ENCODE measurements around the gene CPB1.

The CPB1 gene

GRCh38 chr3:148863814-148864213 is 36.2 kb downstream of the CPB1 start:
- TF ChIP-seq, protein P1, sequence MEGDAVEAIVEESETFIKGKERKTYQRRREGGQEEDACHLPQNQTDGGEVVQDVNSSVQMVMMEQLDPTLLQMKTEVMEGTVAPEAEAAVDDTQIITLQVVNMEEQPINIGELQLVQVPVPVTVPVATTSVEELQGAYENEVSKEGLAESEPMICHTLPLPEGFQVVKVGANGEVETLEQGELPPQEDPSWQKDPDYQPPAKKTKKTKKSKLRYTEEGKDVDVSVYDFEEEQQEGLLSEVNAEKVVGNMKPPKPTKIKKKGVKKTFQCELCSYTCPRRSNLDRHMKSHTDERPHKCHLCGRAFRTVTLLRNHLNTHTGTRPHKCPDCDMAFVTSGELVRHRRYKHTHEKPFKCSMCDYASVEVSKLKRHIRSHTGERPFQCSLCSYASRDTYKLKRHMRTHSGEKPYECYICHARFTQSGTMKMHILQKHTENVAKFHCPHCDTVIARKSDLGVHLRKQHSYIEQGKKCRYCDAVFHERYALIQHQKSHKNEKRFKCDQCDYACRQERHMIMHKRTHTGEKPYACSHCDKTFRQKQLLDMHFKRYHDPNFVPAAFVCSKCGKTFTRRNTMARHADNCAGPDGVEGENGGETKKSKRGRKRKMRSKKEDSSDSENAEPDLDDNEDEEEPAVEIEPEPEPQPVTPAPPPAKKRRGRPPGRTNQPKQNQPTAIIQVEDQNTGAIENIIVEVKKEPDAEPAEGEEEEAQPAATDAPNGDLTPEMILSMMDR (IDR thresholded peaks at IDR 0.05; ENCODE audit: insufficient read depth, low read depth, low read length, missing control alignments): no peak
- H3K4me3 ChIP-seq (ENCODE audit: low read length): no peak overlapping the region
- DNase-seq (ENCODE audit: low read depth): no peak

- no peak for DNase-seq (ENCODE audit: low read depth)
- no peak within 1 kb of the TSS for H3K4me3 ChIP-seq (ENCODE audit: low read length)
- TF ChIP-seq, protein P1 (IDR thresholded peaks at IDR 0.05; ENCODE audit: insufficient read depth, low read depth, low read length, missing control alignments): no peak
Observed at GRCh38 chr3:148865049-148865448, 37.4 kb downstream of the CPB1 start, which contains the start of gene CPA3. Gene CPA3, plus strand, starts transcription at chr3:148865296. Its CDS starts 12 bp downstream, at chr3:148865308.

DNA sequence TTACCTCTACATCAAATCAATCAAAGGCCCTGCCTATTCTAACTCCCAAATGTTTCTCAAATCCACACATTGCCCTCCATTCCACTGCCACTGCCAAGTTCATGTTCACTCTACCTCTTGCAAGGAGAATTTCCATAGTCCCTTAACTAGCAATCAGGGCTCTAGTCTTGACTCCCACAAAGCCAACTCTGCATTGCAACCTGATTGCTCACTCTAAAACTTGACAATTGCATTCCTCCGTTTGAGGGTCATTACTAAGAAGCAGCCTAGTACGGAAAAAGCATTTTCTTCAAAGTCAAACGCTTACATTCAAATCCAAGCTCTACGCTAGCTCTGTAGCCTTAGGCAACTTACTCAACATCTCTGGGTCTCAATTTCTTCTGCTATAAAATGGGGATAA is 38.6 kb downstream of the CPB1 start:
- no peak overlapping the region for H3K4me3 ChIP-seq (ENCODE audit: low read length)
- TF ChIP-seq, protein P1 (IDR thresholded peaks at IDR 0.05; ENCODE audit: insufficient read depth, low read depth, low read length, missing control alignments): no peak
- DNase-seq (ENCODE audit: low read depth): no peak

DNA sequence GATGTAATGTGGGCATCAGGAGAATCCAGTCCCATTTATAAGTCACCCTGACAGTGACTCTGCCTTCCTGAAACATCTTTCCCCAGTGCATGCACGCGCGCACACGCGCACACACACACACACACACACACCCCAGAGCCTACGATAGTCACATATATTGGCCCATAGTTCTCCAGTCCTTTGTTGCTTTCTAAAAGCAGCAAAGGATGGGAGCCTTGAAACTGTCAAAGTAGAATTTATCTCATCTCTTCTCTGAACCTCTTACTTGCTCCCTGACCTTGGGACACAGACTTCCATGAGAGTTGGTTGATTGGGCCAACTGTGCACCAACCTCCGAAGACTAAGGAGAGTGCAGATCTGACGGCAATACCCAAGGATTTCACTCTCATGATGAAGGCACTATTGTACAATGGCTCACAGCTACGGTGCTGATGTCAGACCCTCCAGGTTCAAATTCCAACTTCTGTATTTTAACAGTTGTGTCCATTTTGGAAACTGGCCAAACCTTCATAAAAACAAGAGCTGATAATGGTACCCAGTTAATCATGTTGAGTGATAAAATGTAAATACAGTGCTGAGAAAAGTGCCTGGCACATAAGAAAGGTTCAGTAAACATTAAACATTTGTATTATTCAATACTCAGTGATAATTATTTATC is 45.8 kb downstream of the CPB1 start:
- DNase-seq (ENCODE audit: low read depth): no peak
- H3K4me3 ChIP-seq (ENCODE audit: low read length): no peak overlapping the region
- TF ChIP-seq, protein P1 (IDR thresholded peaks at IDR 0.05; ENCODE audit: insufficient read depth, low read depth, low read length, missing control alignments): no peak

DNA sequence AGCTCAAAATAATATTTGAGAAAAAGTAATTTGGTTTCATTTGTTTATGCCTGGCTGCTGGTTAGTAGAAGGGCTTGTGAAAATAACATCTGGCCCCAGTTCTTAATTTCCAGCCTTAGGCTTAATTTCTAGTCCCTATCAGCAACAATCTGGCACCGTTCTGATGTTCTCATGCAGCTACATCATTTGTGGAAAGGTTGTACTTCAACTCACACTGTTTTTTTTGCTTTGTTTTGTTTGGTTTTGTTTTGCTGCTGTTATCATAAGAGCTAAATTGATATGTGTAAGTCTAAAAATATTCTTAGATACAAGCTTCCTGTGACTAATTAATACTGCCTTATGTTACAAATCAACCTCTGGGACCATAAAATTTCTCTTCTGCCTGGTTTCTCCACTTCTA is 46.4 kb downstream of the CPB1 start:
- no peak for DNase-seq (ENCODE audit: low read depth)
- TF ChIP-seq, protein P1 (IDR thresholded peaks at IDR 0.05; ENCODE audit: insufficient read depth, low read depth, low read length, missing control alignments): no peak
- no peak overlapping the region for H3K4me3 ChIP-seq (ENCODE audit: low read length)

GRCh38 chr3:148878095-148878494 is 50.5 kb downstream of the CPB1 start:
- no peak for DNase-seq (ENCODE audit: low read depth)
- H3K4me3 ChIP-seq (ENCODE audit: low read length): no peak overlapping the region
- TF ChIP-seq, protein P1 (IDR thresholded peaks at IDR 0.05; ENCODE audit: insufficient read depth, low read depth, low read length, missing control alignments): no peak

DNA sequence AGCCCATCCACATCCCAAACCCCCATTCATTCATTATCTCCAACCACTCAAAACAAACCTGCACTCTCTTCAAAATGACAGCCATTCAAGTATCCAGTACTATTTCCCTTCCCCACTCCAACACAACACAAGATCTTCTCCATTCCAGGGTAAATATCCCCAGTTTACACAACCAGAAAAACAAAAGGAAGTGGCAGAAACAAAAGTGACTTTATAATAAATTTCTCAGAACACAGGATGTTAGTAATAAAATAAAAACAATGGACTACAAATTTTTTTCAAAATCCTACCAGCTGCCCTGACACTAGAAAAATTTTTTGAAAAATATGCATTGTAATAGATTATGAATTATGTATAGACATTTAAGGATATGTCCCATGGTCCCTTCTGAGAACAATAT is 51.6 kb downstream of the CPB1 start:
- TF ChIP-seq, protein P1 (IDR thresholded peaks at IDR 0.05; ENCODE audit: insufficient read depth, low read depth, low read length, missing control alignments): no peak

More for the DNA sequence above, 51.6 kb downstream of the CPB1 start:
- no peak for DNase-seq (ENCODE audit: low read depth)
- H3K4me3 ChIP-seq (ENCODE audit: low read length): no peak overlapping the region
